ENCODE results near the gene ZNF578. TPM values are rescaled to one million over a fixed set of nuclear protein-coding genes. Genes with fewer than 3 reads are reported as not detected.

Gene ZNF578
- total and polyA plus RNA-seq, 9 of the 15 experiments (the other 6 are each of a cell fraction or from before 2014, with no cell fraction given): 0.05 to 0.29 (median 0.15) TPM

DNA sequence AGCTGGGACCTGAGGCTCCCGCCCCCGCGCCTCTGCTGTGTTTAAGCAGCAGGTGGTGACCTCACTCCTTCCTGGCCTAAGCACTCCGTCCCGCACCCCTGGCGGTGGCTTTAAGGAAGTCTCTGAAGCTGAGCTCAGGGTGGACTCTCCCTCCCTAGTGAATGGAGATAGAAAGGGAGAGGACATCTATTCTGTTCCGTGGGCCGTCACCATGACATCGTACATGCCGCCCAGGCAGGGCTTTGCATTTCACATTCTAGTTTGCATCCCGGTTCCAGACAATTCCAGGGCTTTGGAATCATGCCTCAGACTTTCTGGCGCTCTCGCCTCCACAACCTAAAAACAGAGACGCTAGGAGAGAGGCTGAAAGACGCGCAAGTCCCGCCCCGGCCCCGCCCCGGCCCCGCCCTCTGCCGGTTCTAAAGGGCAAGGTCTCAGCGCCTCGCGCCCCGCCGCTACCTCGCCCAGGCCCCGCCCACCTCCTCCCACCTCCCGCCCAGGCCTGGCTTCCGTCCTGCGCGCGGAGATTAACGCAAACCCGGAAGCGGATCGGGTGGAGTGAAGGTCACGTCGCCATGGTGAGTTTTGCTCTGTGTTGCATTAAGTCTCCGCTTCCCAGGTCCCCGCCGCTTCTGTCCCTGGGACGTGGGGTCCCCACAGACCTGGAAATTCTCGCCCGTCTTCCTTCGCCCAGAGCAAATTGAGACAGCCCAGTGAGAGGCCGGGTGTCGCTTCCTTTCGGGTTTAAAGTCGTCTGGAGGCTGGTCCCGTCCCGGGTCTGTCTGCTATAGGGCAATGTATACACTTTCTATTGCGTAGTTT, 74.0 kb downstream of the ZNF578 start, which contains the start of gene ZNF808 (continued):
- TF ChIP-seq RB1 (IDR thresholded peaks at IDR 0.05; ENCODE audit: low read depth): peak; percentile 58; the same call in 1 of the 2 replicates
- peak; percentile 83; the same call in 1 of the 2 replicates for TF ChIP-seq PHF8 (IDR thresholded peaks at IDR 0.05; ENCODE audit: borderline replicate concordance, low read length)
- peak; percentile 92 for TF ChIP-seq JUND (IDR thresholded peaks at IDR 0.05; ENCODE audit: borderline replicate concordance, low read depth, low read length)
- peak; percentile 92 for TF ChIP-seq JUND (tag; IDR thresholded peaks at IDR 0.05; ENCODE audit: borderline replicate concordance, low read depth, low read length)
- TF ChIP-seq CCAR2 (IDR thresholded peaks at IDR 0.05; ENCODE audit: low read depth, low read length): no peak
- TF ChIP-seq, protein P1, sequence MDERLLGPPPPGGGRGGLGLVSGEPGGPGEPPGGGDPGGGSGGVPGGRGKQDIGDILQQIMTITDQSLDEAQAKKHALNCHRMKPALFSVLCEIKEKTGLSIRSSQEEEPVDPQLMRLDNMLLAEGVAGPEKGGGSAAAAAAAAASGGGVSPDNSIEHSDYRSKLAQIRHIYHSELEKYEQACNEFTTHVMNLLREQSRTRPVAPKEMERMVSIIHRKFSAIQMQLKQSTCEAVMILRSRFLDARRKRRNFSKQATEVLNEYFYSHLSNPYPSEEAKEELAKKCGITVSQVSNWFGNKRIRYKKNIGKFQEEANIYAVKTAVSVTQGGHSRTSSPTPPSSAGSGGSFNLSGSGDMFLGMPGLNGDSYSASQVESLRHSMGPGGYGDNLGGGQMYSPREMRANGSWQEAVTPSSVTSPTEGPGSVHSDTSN (CRISPR knock-in tag; IDR thresholded peaks at IDR 0.05; ENCODE audit: low read depth): no peak
- TF ChIP-seq, protein P1 (tag; conservative IDR thresholded peaks at IDR 0.05; ENCODE audit: low read depth): no peak
- peak; percentile 59 for TF ChIP-seq KDM5B (IDR thresholded peaks at IDR 0.05; ENCODE audit: insufficient replicate concordance, low read depth, low read length)
- TF ChIP-seq ZNF197 (CRISPR knock-in tag; IDR thresholded peaks at IDR 0.05; ENCODE audit: low read depth): no peak
- TF ChIP-seq MYBL2 (IDR thresholded peaks at IDR 0.05; ENCODE audit: low read depth): no peak
- TF ChIP-seq MYBL2 (CRISPR knock-in tag; IDR thresholded peaks at IDR 0.05; ENCODE audit: borderline replicate concordance): no peak
- TF ChIP-seq FOSL1 (tag; conservative IDR thresholded peaks at IDR 0.05): 0 out of 2 replicates have a peak, but pooled peaks have one; percentile 23
- TF ChIP-seq MGA (IDR thresholded peaks at IDR 0.05): no peak; the same call in 1 of the 2 replicates
